Stimulated activated CD8-positive, alpha-beta memory T cell treated with anti-CD3 and anti-CD28 coated beads, Interleukin-7, amount 100 ng/mL, for 1 hour (primary cell): ENCODE results near the gene MAD2L2.

Experiments used
- DNase-seq, 2 donors: peaks; one replicate each; pipeline ENCODE4 v3.0.0-alpha.2; 2020; ENCODE audit warnings: low read depth in 2 of 2

Gene MAD2L2

DNA sequence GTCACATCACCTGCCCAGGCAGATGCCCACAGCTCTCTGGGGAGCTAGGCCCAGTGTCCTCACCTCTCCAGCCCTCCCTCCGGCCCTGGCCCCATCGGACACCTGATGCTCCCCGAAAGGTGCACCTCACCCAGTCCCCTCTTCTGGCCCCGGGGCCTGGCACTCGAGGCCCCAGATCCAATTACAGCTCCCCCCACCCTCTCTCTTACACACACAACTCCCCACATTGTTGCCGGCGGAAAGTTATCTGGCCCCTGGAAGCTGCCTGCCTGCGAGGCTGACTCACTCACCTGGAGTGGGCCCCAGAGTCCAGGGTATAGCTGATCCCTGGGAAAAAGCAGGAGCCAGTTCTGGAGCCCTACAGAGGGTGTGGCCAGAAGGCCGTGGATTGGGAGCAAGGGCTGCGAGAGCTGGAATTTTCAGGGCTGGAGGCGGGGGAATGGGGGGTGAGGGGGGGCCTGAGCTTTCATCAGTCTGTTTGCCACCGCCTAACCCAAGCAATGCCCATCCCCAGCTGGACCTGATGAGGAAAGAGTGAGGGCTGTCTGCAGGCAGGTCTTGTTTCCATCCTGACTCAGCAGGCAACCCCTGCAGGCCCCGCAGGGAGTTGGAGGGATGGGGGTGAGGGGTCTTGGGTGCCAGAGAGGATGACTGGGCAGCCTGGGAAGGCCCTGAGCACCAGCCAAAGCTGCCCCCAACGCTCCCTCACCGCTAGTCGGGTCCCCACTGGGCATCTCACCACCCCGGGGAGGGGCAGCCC, 27.7 kb downstream of the MAD2L2 start:
- DNase-seq: no peak

DNA sequence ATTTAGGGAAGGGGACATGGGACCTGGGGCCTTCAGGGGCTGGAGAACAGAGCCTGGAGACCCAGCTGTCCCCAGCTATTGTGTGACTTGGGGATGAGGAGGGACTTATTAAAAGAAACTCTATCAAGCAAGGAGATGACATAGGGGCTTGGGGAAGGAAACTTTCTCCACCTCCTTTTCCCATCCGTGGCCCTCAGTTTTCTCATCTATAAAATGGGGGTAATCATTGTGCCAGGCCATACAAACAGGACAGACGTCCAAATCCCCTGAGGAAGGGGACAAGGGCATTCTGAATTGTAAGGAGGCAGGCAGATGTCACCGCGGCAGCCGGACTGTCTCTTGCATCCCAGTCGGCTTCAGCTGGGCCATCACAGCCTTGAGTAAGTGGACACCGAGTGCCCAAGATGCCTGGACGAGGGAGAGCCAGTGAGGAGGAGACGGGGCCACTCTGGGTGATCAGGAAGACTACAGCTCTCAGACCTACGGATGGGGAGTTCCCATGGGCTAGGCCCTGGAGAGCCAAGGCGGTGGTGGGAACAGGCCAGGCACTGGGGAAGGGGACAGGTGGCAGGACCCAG, 28.7 kb downstream of the MAD2L2 start:
- DNase-seq: no peak

DNA sequence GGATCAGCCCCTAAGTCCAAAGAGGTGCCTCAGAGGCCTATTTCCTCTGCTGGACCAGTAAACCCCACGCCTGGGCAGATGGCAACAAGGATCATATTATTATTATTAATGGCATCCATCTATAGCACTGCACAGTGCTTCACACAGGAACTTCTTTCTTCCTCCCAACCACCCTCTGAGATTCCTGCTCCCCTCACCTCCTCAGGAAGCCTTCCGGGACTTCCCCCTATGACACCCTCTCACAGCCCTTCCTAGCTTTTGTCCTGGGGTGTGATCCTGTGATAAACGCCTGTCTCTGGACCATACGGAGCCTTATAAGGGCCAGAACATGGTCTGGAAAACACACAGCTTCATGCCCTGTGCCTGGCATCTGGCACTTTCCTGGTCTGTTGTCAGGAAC, 29.9 kb downstream of the MAD2L2 start:
- no peak for DNase-seq

GRCh38 chr1:11650331-11650991, 30.5 kb downstream of the MAD2L2 start:
- peak; percentile 55 to 59 for DNase-seq

GRCh38 chr1:11649624-11650330, 31.2 kb downstream of the MAD2L2 start:
- DNase-seq: no peak

GRCh38 chr1:11649237-11649623, 31.7 kb downstream of the MAD2L2 start:
- no peak for DNase-seq

GRCh38 chr1:11648732-11649158, 32.2 kb downstream of the MAD2L2 start:
- DNase-seq: no peak

DNA sequence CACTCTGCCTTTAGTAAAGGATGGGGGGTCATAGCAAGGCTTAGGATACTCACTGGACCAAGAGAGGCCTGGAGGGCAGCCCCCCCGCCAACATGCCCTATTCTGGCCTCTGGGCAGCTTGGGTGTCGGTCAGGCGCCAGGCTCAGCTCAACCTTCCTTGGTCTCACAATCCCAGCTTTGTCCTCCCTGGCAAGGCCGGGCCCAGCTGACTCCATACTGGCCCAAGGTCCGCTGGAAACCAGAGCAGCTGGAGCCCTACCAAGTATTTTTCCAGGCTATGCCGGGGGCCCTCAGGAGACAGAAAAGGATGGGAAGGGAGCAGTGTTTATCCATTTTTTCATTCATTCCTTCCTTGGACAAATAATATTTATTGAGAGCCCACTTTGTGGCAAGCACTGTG, 32.9 kb downstream of the MAD2L2 start:
- DNase-seq: no peak

GRCh38 chr1:11647333-11647732, 33.6 kb downstream of the MAD2L2 start:
- no peak for DNase-seq

DNA sequence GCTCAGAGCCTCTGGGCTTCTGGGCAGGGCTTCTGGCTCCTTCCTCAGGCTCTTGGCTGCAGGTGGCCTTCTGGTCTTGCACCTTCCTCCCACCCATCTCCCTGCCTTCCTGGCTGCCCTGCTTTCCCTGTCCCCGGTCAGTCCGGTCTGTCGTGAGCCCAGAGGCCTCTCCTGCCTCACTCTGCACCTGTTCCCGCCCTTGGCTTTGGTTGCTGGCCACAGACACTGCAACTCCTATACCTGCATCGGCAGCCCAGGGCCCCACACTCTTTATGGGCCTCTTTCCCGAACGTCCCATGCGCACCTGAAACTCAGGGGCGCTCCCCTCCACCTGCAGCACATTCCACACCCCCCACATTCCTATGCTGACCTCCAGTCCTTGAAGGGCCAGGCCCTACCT, 34.6 kb downstream of the MAD2L2 start:
- no peak for DNase-seq

DNA sequence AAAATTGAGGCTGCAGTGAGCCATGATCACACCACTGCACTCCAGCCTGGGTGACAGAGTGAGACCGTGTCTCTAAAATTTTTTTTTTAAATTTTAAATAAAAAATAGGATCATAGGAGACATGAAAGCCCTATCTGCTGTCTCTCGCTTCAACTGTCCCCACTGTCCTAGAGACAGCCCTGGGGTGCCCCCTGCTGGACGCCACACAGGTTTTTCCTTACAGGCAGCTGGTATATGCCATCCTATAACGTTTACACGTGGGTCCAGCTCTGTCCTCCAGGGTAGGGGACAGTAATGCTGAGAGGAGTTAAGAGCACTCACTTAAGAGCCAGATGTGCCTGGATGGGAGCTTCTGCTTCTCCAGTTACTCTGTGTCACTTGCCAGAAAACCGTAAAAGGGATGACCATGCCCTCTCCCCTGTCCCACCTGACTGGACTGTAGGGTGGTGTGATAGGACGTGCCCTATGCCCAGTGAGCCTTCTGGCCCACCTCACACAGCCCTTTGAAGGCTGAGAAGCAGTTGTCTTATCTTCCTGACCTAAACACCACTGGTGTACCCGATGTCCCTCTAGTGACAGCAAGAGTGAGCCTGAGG, 35.2 kb downstream of the MAD2L2 start:
- peak; percentile 56 to 75 for DNase-seq

DNA sequence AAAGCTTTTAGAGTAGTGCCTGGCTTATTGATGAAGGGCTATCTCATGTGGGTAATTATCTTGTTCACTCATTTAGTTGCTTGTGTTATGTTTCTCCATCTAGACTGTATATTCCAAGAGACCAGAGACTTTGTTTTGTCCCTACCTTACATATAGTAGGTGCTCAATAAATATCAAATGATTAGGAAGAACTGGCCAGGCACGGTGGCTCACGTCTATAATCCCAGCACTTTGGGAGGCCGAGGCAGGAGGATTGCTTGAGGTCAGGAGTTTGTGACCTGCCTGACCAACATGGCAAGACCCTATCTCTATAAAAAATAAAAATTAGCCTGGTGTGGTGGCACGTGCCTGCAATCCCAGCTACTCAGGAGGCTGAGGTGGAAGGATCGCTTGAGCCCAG, 35.7 kb downstream of the MAD2L2 start:
- no peak for DNase-seq

DNA sequence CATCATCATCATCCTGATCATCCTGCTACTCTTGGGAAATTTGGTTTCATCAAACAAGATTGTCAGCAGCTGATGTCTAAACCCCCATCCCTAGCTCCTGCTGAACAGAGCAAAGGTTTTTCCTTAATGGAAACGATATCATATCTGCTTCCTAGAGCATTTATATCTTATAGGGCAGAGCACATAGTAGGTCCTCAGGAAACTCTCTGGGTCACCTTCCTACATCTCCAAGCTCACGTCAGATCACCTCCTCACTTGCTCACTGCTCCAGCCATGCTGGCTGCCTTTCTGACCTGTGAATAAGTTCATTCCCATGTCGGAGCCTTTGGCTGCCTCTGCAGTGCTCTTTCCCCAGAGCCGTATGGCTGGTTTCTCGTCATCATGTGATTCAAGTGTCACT, 37.2 kb downstream of the MAD2L2 start:
- no peak for DNase-seq

GRCh38 chr1:11642418-11643017, 38.4 kb downstream of the MAD2L2 start:
- peak; percentile 40 to 53 for DNase-seq

DNA sequence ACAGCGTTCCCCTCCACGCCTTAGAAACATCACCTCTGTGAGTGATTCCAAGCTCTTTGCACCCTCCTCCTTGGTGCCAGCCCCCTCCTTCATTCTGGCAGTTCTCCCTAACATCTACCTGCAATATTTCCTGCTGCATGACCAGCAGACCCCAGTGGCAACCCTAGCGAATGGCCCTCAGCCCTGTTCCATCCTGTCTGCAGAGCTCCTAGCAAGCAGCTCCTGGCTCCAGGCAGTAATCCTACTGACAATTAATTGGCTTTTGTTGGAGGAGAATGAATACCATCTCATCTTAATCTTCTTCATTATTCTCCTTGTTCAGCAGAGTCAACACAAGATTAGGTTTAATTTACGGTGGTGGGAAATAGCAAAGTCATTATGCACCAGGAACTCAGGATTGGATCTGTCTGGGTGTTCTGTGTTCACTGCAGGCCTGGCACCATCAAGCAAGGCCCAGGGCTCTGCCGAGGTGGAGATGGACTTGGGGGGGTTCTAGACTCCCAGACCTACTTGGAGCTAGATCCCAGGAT, 39.1 kb downstream of the MAD2L2 start:
- no peak for DNase-seq

GRCh38 chr1:11640944-11641343, 40.0 kb downstream of the MAD2L2 start:
- no peak for DNase-seq

GRCh38 chr1:11640101-11640500, 40.8 kb downstream of the MAD2L2 start:
- no peak for DNase-seq

- DNase-seq: no peak
These were observed 41.6 kb downstream of the MAD2L2 start for GRCh38 chr1:11639372-11639771.

- no peak for DNase-seq
These were observed 42.8 kb downstream of the MAD2L2 start for GRCh38 chr1:11638121-11638520.

DNA sequence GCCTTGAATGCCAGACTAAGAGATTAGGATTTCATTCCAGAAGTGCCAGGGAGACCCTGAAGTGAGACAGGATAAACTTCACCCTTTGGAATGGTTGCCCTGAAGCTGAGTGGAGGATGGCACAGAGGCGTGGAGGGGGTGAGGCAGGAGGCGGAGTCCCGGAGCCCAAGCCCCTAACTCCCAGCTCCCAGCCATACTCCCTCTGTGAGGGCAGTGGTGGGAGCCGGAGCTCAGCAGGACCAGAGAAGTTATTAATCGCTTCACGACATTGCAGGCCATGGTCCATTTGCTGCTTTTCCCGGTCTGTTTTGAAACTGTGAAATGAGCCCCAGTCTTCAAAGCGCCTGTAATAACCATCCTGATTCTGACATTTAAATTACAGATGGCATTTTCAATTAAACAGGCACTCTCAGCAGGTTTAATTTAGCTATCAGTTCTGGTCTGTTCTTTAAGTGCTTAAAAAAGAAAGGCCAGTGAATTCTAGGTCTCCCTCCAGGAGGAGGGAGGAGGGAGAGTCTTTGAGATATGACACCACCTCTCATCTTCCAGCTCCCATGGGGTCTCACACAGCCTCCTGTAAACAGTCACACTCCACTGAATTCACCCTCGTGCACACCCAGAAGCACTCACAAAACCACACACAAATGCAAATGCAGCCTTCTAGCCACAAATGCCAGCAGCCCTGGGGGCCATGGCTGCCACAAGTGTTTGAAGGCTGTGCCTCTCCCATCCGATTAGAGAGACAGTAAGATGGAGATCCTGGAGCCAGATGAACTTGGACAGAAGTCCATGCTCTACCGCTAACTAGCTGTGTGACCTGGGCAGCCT, 46.4 kb downstream of the MAD2L2 start:
- no peak for DNase-seq
